Endothelial cell of umbilical vein (primary cell): Measurements from ENCODE around the gene ARHGEF7. TPM values are rescaled to one million over a fixed set of nuclear protein-coding genes. Genes with fewer than 3 reads are reported as not detected.

Experiments used
- BruUV-seq: library from RNA; stranded (reverse); fragments of 400-500 nt; replicated peaks from 2 replicates; lab custom pipeline; 2021; lab: Mats Ljungman, UMichigan
- CTCF ChIA-PET: fragments of 300-600, 350-600 bp; sonication (Branson Sonifier 250); formaldehyde crosslinking; loops from one replicate; lab custom pipeline; 2021; ENCODE audit warnings: antibody characterized with exemption, inconsistent platforms; lab: Charles Lee
- POLR2A ChIA-PET: fragments of 300-600, 350-600 bp; sonication (Branson Sonifier 250); formaldehyde crosslinking; loops from one replicate; lab custom pipeline; 2021; ENCODE audit warnings: antibody characterized with exemption, inconsistent platforms; lab: Charles Lee
- DNase-seq: peaks from one replicate; pipeline ENCODE4 v3.0.0-alpha.2; 2011; ENCODE audit warnings: low read depth, low spot score
- FAIRE-seq: peaks from 2 replicates; lab custom pipeline; 2011; peaks lifted over from hg19 to GRCh38; lab: Jason Lieb, UNC
- H2AFZ ChIP-seq: 2 replicates; pipeline ENCODE4 v1.6.0; 2012; ENCODE audit warnings: low read depth, low read length, control low read depth, inconsistent platforms
- H3K27ac ChIP-seq: 2 replicates; pipeline ENCODE4 v1.5.1; 2011; ENCODE audit warnings: low read depth, mild to moderate bottlenecking, control low read depth, low read length, moderate library complexity; ENCODE audit not compliant: insufficient read depth
- H3K27me3 ChIP-seq, 2 experiments: 2 replicates each; pipeline versions ENCODE4 v1.6.0 to v1.6.1; 2011; ENCODE audit warnings: low read length in 2 of 2, mixed read lengths in 1 of 2; ENCODE audit not compliant: control insufficient read depth in 2 of 2, insufficient read depth in 2 of 2
- H3K36me3 ChIP-seq, 2 experiments: 2 replicates in 1 of 2; 3 replicates in 1 of 2; pipeline ENCODE4 v1.5.1; 2011; ENCODE audit warnings: low read length in 2 of 2, mild to moderate bottlenecking in 1 of 2, moderate library complexity in 1 of 2; ENCODE audit not compliant: control insufficient read depth in 2 of 2, insufficient read depth in 2 of 2; ENCODE audit errors: extremely low read depth in 1 of 2
- H3K4me1 ChIP-seq: 3 replicates; pipeline ENCODE4 v1.5.1; 2011; ENCODE audit warnings: mild to moderate bottlenecking, low read length; ENCODE audit not compliant: control insufficient read depth, insufficient read depth; ENCODE audit errors: extremely low read depth
- H3K4me2 ChIP-seq: 2 replicates; pipeline ENCODE4 v1.6.1; 2011; ENCODE audit warnings: low read length, control low read depth, mixed read lengths; ENCODE audit not compliant: insufficient read depth
- H3K4me3 ChIP-seq, 3 experiments: fragments of 200-600 bp in 1 of 3; sonication (generic), shearing (Covaris generic) in 1 of 3; replicated peaks in 1 of 3; 2 replicates each; pipeline ENCODE4 v1.5.1; 2011 to 2016; ENCODE audit warnings: control low read depth in 3 of 3, low read length in 3 of 3, mild to moderate bottlenecking in 2 of 3, inconsistent platforms in 1 of 3, low read depth in 1 of 3, moderate library complexity in 1 of 3; ENCODE audit not compliant: insufficient read depth in 1 of 3
- H3K79me2 ChIP-seq: 2 replicates; pipeline ENCODE4 v1.6.0; 2012; ENCODE audit warnings: low read length, inconsistent platforms; ENCODE audit not compliant: control insufficient read depth, insufficient read depth
- H3K9ac ChIP-seq: replicated peaks from 2 replicates; pipeline ENCODE3; 2011; ENCODE audit warnings: low read length, control low read depth; ENCODE audit not compliant: insufficient read depth; ENCODE audit errors: extremely low read depth
- H3K9me1 ChIP-seq: replicated peaks from 3 replicates; pipeline ENCODE4 v1.6.0; 2011; ENCODE audit warnings: mild to moderate bottlenecking, low read length; ENCODE audit not compliant: control insufficient read depth, insufficient read depth; ENCODE audit errors: extremely low read depth
- H3K9me3 ChIP-seq: replicated peaks from 2 replicates; pipeline ENCODE4 v1.5.1; 2012; ENCODE audit warnings: low read length, inconsistent platforms; ENCODE audit not compliant: control insufficient read depth, insufficient read depth
- H4K20me1 ChIP-seq: replicated peaks from 2 replicates; pipeline ENCODE3; 2011; ENCODE audit warnings: mild to moderate bottlenecking, low read length; ENCODE audit not compliant: control insufficient read depth, insufficient read depth; ENCODE audit errors: extremely low read depth
- EZH2 ChIP-seq: IDR thresholded peaks from 2 replicates; pipeline ENCODE4 v1.6.1; 2012; ENCODE audit warnings: borderline replicate concordance, low read depth, mild to moderate bottlenecking, moderate library complexity, low read length, inconsistent platforms; ENCODE audit not compliant: severe bottlenecking
- FOS ChIP-seq: IDR thresholded peaks from 2 replicates; pipeline ENCODE4 v1.6.1; 2011; ENCODE audit warnings: mild to moderate bottlenecking, low read length, moderate library complexity, borderline replicate concordance; ENCODE audit not compliant: insufficient read depth
- GATA2 ChIP-seq: IDR thresholded peaks from 2 replicates; pipeline ENCODE4 v1.7.0; 2011; ENCODE audit warnings: low read depth, mild to moderate bottlenecking, moderate library complexity, mixed read lengths, low read length; ENCODE audit not compliant: insufficient read length, insufficient read depth
- JUN ChIP-seq: IDR thresholded peaks from 2 replicates; pipeline ENCODE4 v1.6.1; 2011; ENCODE audit warnings: borderline replicate concordance, low read depth; ENCODE audit not compliant: insufficient read length, insufficient read depth
- MYC ChIP-seq: IDR thresholded peaks from one replicate; pipeline ENCODE4 v1.6.1; 2011; ENCODE audit warnings: mild to moderate bottlenecking, low read depth, low read length
- POLR2A ChIP-seq: IDR thresholded peaks from 2 replicates; pipeline ENCODE4 v1.6.1; 2012; ENCODE audit warnings: low read depth, mild to moderate bottlenecking, control low read depth, low read length
- POLR2AphosphoS5 ChIP-seq: IDR thresholded peaks from 2 replicates; pipeline ENCODE4 v1.6.1; 2012; ENCODE audit warnings: low read depth, mild to moderate bottlenecking, control low read depth, low read length, moderate library complexity; ENCODE audit not compliant: insufficient read depth
- dilution Hi-C: fragments of 300-500 bp; cut with MboI; formaldehyde crosslinking; loops from one replicate; pipeline ENCODE4 v1.15.0; 2019; ENCODE audit warnings: low sequenced_read_pairs; ENCODE audit not compliant: extremely low pct_ligation_motif_present
- intact Hi-C: fragments of 100-400 bp; cut with micrococcal nuclease; formaldehyde crosslinking; loops from one replicate; pipeline ENCODE4 v1.10.0; 2022
- polyA plus RNA-seq, 4 experiments: library from polyadenylated mRNA; depleted of rRNA in 3 of 4; stranded (reverse) in 3 of 4; unstranded in 1 of 4; fragments of >200 nt; gene quantifications; 2 replicates each; pipeline versions ENCODE4 v1.2.1 to v1.2.3, GENCODE V29; 2011 to 2012; ENCODE audit warnings: missing spikeins in 1 of 4
- total RNA-seq: library from RNA; stranded (reverse); gene quantifications from 2 replicates; pipeline ENCODE4 v1.2.3, GENCODE V29; 2021
- TF ChIP-seq, protein P1 (sequence below): IDR thresholded peaks from 2 replicates; pipeline ENCODE4 v1.6.1; 2011; ENCODE audit not compliant: insufficient read depth, insufficient read length
- TF ChIP-seq, protein P2 (sequence below), 2 donors: IDR thresholded peaks; 1 replicate in 1 of 2; 2 replicates in 1 of 2; pipeline ENCODE4 v1.5.1; 2011; ENCODE audit warnings: low read length in 2 of 2, mild to moderate bottlenecking in 2 of 2, moderate library complexity in 2 of 2, control low read depth in 1 of 2, inconsistent platforms in 1 of 2, low read depth in 1 of 2; ENCODE audit not compliant: insufficient read depth in 1 of 2; ENCODE audit errors: extremely low read depth in 1 of 2

The ARHGEF7 gene
- total and polyA plus RNA-seq, 2 donors (not counting 3 experiments of a cell fraction or from before 2014, with no cell fraction given), result 94.9 to 155 TPM

DNA sequence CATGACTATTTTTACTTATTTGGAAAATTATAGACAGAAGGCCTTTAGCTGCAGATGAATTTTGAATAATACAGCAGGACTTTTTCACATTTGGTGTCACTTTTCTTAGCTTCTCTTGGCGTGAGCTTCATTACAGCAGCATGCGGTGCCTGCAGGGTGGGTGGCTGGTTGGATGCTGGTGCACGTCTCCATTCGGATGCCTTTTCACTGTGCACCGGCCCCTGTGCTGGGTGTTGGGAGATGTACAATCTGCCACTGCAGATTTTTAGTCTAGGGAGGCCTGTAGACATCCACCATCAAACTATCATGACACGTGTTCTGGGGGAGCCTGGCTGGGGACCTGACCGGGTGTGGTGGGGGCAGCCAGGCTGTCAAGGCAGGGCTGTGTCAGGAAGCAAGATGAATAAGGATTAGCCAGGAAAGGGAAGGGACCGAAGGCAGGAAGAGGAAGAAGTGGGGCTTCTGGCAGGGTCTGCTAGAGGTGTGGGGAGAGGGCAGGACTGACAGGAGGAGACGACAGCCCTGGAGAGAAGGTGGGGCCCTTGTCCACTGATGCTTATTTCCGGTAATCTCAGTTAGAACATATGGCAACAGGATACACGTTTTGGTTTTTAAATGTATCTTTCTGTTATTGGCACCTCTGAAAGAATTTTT lies 88.8 kb downstream of the ARHGEF7 start:
- POLR2A ChIA-PET, result interaction anchor here (1.0 to 1.4 kb wide), 2 partner anchors 27 to 46 kb away, joined by 3 to 5 read pairs; no protein-coding TSS in a partner anchor
- TF ChIP-seq POLR2A, result no peak
- TF ChIP-seq GATA2, result no peak
- no peak for TF ChIP-seq MYC
- TF ChIP-seq EZH2, result no peak
- TF ChIP-seq, protein P1, sequence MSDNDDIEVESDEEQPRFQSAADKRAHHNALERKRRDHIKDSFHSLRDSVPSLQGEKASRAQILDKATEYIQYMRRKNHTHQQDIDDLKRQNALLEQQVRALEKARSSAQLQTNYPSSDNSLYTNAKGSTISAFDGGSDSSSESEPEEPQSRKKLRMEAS, result no peak
- no peak for TF ChIP-seq POLR2AphosphoS5
- no peak for TF ChIP-seq FOS
- TF ChIP-seq, protein P2, sequence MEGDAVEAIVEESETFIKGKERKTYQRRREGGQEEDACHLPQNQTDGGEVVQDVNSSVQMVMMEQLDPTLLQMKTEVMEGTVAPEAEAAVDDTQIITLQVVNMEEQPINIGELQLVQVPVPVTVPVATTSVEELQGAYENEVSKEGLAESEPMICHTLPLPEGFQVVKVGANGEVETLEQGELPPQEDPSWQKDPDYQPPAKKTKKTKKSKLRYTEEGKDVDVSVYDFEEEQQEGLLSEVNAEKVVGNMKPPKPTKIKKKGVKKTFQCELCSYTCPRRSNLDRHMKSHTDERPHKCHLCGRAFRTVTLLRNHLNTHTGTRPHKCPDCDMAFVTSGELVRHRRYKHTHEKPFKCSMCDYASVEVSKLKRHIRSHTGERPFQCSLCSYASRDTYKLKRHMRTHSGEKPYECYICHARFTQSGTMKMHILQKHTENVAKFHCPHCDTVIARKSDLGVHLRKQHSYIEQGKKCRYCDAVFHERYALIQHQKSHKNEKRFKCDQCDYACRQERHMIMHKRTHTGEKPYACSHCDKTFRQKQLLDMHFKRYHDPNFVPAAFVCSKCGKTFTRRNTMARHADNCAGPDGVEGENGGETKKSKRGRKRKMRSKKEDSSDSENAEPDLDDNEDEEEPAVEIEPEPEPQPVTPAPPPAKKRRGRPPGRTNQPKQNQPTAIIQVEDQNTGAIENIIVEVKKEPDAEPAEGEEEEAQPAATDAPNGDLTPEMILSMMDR (IDR thresholded peaks at IDR 0.05; ENCODE audit: extremely low read depth in 1 of 2, insufficient read depth in 1 of 2, low read depth in 1 of 2, low read length in 2 of 2), result no peak
- no peak for TF ChIP-seq JUN
- peaks cover 2 to 7% of the 10 kb centered on the region in 2 experiments for H3K36me3 ChIP-seq
- H4K20me1 ChIP-seq, result peaks cover 3% of the 10 kb centered on the region
- peak overlapping the region; percentile 97 for H3K4me2 ChIP-seq
- peak; percentile 70 for FAIRE-seq
- peak overlapping the region; percentile 97 for H3K9ac ChIP-seq
- peaks cover 82% of the 10 kb centered on the region for H3K79me2 ChIP-seq
- no peaks in the 10 kb centered on the region for H3K9me1 ChIP-seq
- TSS peak; percentile 56 for BruUV-seq
- H3K9me3 ChIP-seq, result no peaks in the 10 kb centered on the region
- no peaks in the 10 kb centered on the region for H3K27me3 ChIP-seq
- intact Hi-C loops (loop anchor here (2.0 kb wide), 2 partner anchors 333 to 497 kb away; partner anchors contain the start of gene CARS2), dilution Hi-C loops (no loop called here)
- peak; percentile 38 for DNase-seq
- peaks cover 33% of the 10 kb centered on the region for H3K4me1 ChIP-seq
- peak overlapping the region; percentile 65 to 97 (median 82) for H3K4me3 ChIP-seq
- peak overlapping the region; percentile 100 for H3K27ac ChIP-seq
- CTCF ChIA-PET, result interaction anchor here (1.0 to 3.5 kb wide), 8 partner anchors 8 to 136 kb away, joined by 4 to 14 read pairs (median 6); no protein-coding TSS in a partner anchor
- H2AFZ ChIP-seq, result no peak overlapping the region
